Measurements from ENCODE around the gene FGF12.
"Not testable (repeated sequence)": the region's sequence is repeated elsewhere in the genome, so short reads cannot be mapped to it uniquely, and the experiment has no call there.

DNA sequence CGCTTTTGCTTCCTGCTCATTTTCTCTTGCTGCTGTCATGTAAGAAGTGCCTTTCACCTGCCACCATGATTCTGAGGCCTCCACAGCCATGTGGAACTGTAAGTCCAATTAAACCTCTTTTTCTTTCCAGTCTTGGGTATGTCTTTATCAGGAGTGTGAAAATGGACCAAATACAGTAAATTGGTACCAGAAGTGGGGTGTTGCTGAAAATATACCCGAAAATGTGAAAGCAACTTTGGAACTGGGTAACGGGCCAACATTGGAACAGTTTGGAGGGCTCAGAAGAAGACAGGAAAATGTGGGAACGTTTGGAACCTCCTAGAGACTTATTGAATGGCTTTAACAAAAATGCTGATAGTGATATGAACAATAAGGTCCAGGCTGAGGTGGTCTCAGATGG is 47.0 kb upstream of the FGF12 start:
- TF ChIP-seq, protein P1, sequence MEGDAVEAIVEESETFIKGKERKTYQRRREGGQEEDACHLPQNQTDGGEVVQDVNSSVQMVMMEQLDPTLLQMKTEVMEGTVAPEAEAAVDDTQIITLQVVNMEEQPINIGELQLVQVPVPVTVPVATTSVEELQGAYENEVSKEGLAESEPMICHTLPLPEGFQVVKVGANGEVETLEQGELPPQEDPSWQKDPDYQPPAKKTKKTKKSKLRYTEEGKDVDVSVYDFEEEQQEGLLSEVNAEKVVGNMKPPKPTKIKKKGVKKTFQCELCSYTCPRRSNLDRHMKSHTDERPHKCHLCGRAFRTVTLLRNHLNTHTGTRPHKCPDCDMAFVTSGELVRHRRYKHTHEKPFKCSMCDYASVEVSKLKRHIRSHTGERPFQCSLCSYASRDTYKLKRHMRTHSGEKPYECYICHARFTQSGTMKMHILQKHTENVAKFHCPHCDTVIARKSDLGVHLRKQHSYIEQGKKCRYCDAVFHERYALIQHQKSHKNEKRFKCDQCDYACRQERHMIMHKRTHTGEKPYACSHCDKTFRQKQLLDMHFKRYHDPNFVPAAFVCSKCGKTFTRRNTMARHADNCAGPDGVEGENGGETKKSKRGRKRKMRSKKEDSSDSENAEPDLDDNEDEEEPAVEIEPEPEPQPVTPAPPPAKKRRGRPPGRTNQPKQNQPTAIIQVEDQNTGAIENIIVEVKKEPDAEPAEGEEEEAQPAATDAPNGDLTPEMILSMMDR (IDR thresholded peaks at IDR 0.05 in 8 of 11, conservative IDR thresholded peaks at IDR 0.05 in 3 of 11): not testable (repeated sequence)
- not testable (repeated sequence) for TF ChIP-seq POLR2A (IDR thresholded peaks at IDR 0.05)
